ENCODE measurements around the gene PLCH1.

PLCH1 gene

GRCh38 chr3:155496206-155496605 is 248.7 kb downstream of the PLCH1 start:
- in situ Hi-C loops (cut with HindIII; ENCODE audit: low pct_ligation_motif_present, low sequenced_read_pairs), result no loop called here
- no peak for TF ChIP-seq CTCF (IDR thresholded peaks at IDR 0.05; ENCODE audit: low read depth, low read length, missing control alignments)
- Histone ChIP-seq H3K27me3 (replicated peaks) (no peaks in the 10 kb centered on the region), H3K27ac (no peak overlapping the region), H3K4me3 (ENCODE audit: low read depth, low read length) (no peak overlapping the region), H3K36me3 (replicated peaks) (no peaks in the 10 kb centered on the region)
- no peak for DNase-seq

- Histone ChIP-seq H3K27ac (no peak overlapping the region), H3K27me3 (replicated peaks) (no peaks in the 10 kb centered on the region), H3K4me3 (ENCODE audit: low read depth, low read length) (no peak overlapping the region), H3K36me3 (replicated peaks) (no peaks in the 10 kb centered on the region)
- in situ Hi-C loops (cut with HindIII; ENCODE audit: low pct_ligation_motif_present, low sequenced_read_pairs), result no loop called here
- TF ChIP-seq CTCF (IDR thresholded peaks at IDR 0.05; ENCODE audit: low read depth, low read length, missing control alignments), result no peak
- peak; percentile 48 for DNase-seq
Observed at GRCh38 chr3:155495387-155495786, 249.5 kb downstream of the PLCH1 start.

GRCh38 chr3:155494332-155494731 is 250.5 kb downstream of the PLCH1 start:
- no peak for TF ChIP-seq CTCF (IDR thresholded peaks at IDR 0.05; ENCODE audit: low read depth, low read length, missing control alignments)
- Histone ChIP-seq H3K4me3 (ENCODE audit: low read depth, low read length) (no peak overlapping the region), H3K27me3 (replicated peaks) (no peaks in the 10 kb centered on the region), H3K36me3 (replicated peaks) (no peaks in the 10 kb centered on the region), H3K27ac (no peak overlapping the region)
- in situ Hi-C loops (cut with HindIII; ENCODE audit: low pct_ligation_motif_present, low sequenced_read_pairs), result no loop called here
- DNase-seq, result no peak

GRCh38 chr3:155492841-155493240 is 252.0 kb downstream of the PLCH1 start:
- no peaks in the 10 kb centered on the region for H3K27me3 ChIP-seq (replicated peaks)
- no peak overlapping the region for H3K27ac ChIP-seq
- no peak for DNase-seq
- in situ Hi-C loops (cut with HindIII; ENCODE audit: low pct_ligation_motif_present, low sequenced_read_pairs), result no loop called here
- no peak for TF ChIP-seq CTCF (IDR thresholded peaks at IDR 0.05; ENCODE audit: low read depth, low read length, missing control alignments)
- no peak overlapping the region for H3K4me3 ChIP-seq (ENCODE audit: low read depth, low read length)
- H3K36me3 ChIP-seq (replicated peaks), result no peaks in the 10 kb centered on the region

GRCh38 chr3:155491696-155492095 is 253.2 kb downstream of the PLCH1 start:
- DNase-seq, result no peak
- no peaks in the 10 kb centered on the region for H3K36me3 ChIP-seq (replicated peaks)
- no peak overlapping the region for H3K27ac ChIP-seq
- no peak for TF ChIP-seq CTCF (IDR thresholded peaks at IDR 0.05; ENCODE audit: low read depth, low read length, missing control alignments)
- in situ Hi-C loops (cut with HindIII; ENCODE audit: low pct_ligation_motif_present, low sequenced_read_pairs), result no loop called here
- H3K4me3 ChIP-seq (ENCODE audit: low read depth, low read length), result no peak overlapping the region
- H3K27me3 ChIP-seq (replicated peaks), result no peaks in the 10 kb centered on the region

GRCh38 chr3:155488671-155489070 is 256.2 kb downstream of the PLCH1 start:
- in situ Hi-C loops (cut with HindIII; ENCODE audit: low pct_ligation_motif_present, low sequenced_read_pairs), result no loop called here
- H3K27me3 ChIP-seq (replicated peaks), result no peaks in the 10 kb centered on the region
- no peak for DNase-seq
- H3K36me3 ChIP-seq (replicated peaks), result no peaks in the 10 kb centered on the region
- TF ChIP-seq CTCF (IDR thresholded peaks at IDR 0.05; ENCODE audit: low read depth, low read length, missing control alignments), result no peak
- no peak overlapping the region for H3K27ac ChIP-seq
- H3K4me3 ChIP-seq (ENCODE audit: low read depth, low read length), result no peak overlapping the region

Measured in brain microvascular endothelial cell (primary cell).